Sigmoid colon (tissue), 4 donors: Measurements from ENCODE around the gene P3H2.

Experiments
- CTCF ChIP-seq, 4 experiments: fragments of 450-650 bp in 3 of 4; fragments of 200-600 bp in 1 of 4; IDR thresholded peaks; one replicate each; pipeline ENCODE4 v1.5.1; 2016 to 2019; ENCODE audit warnings: antibody characterized with exemption in 4 of 4, mild to moderate bottlenecking in 3 of 4, moderate library complexity in 2 of 4
- EP300 ChIP-seq, 4 donors: sonication (generic); formaldehyde crosslinking; IDR thresholded peaks; one replicate each; pipeline ENCODE4 v1.6.1; 2017; ENCODE audit warnings: antibody characterized with exemption in 4 of 4
- POLR2A ChIP-seq, 2 donors: fragments of 450-650 bp; IDR thresholded peaks; one replicate each; pipeline ENCODE4 v1.6.1; 2016; ENCODE audit warnings: antibody characterized with exemption in 2 of 2, mild to moderate bottlenecking in 2 of 2, moderate library complexity in 2 of 2
- POLR2AphosphoS5 ChIP-seq, 4 donors: sonication (generic); formaldehyde crosslinking; IDR thresholded peaks; one replicate each; pipeline ENCODE4 v1.6.1; 2017; ENCODE audit warnings: antibody characterized with exemption in 4 of 4

- no peak for TF ChIP-seq CTCF (IDR thresholded peaks at IDR 0.05)
- TF ChIP-seq POLR2AphosphoS5 (IDR thresholded peaks at IDR 0.05): no peak
- no peak for TF ChIP-seq POLR2A (IDR thresholded peaks at IDR 0.05)
- no peak for TF ChIP-seq EP300 (IDR thresholded peaks at IDR 0.05)
Observed at GRCh38 chr3:189954733-189955665, 165.7 kb downstream of the P3H2 start.
